CD4-positive, alpha-beta T cell treated with Interferon alpha-2 for 1 hour (primary cell): ENCODE data around the gene ANKZF1.

ENCODE experiments used
- DNase-seq, 2 donors: peaks; one replicate each; pipeline ENCODE4 v3.0.0-alpha.2; 2020 to 2022

Gene ANKZF1

GRCh38 chr2:219207884-219208740 lies 21.5 kb upstream of the ANKZF1 start:
- no peak for DNase-seq

GRCh38 chr2:219209236-219210195 lies 20.1 kb upstream of the ANKZF1 start:
- DNase-seq, result no peak

- no peak for DNase-seq
Measured at GRCh38 chr2:219210196-219210885, 19.3 kb upstream of the ANKZF1 start.

GRCh38 chr2:219210886-219211362 lies 18.7 kb upstream of the ANKZF1 start:
- DNase-seq, result no peak

GRCh38 chr2:219213026-219213415 lies 16.6 kb upstream of the ANKZF1 start:
- DNase-seq, result no peak

- no peak for DNase-seq
Measured at GRCh38 chr2:219213486-219214071, 16.0 kb upstream of the ANKZF1 start.

GRCh38 chr2:219214141-219214540 lies 15.5 kb upstream of the ANKZF1 start:
- DNase-seq, result no peak

- no peak for DNase-seq
Measured at GRCh38 chr2:219214786-219215185, 14.8 kb upstream of the ANKZF1 start.

GRCh38 chr2:219215871-219216534 lies 13.6 kb upstream of the ANKZF1 start:
- no peak for DNase-seq

- DNase-seq, result no peak
Measured at GRCh38 chr2:219216535-219216915, 13.1 kb upstream of the ANKZF1 start.

GRCh38 chr2:219218217-219218731 lies 11.3 kb upstream of the ANKZF1 start:
- no peak for DNase-seq

- DNase-seq, result peak; percentile 86 to 91
Measured at GRCh38 chr2:219218732-219219701, 10.6 kb upstream of the ANKZF1 start, which contains the start of gene ABCB6. Gene ABCB6 (minus strand): TSS chr2:219218958. CDS start chr2:219218673, 285 bp downstream.

GRCh38 chr2:219219784-219220532 lies 9.6 kb upstream of the ANKZF1 start:
- no peak for DNase-seq

- no peak for DNase-seq
Measured at GRCh38 chr2:219220652-219221402, 8.8 kb upstream of the ANKZF1 start.

GRCh38 chr2:219221957-219222518 lies 7.6 kb upstream of the ANKZF1 start:
- DNase-seq, result no peak

GRCh38 chr2:219223831-219224610 lies 5.6 kb upstream of the ANKZF1 start:
- no peak for DNase-seq

GRCh38 chr2:219225350-219225749 lies 4.3 kb upstream of the ANKZF1 start:
- DNase-seq, result no peak
